Measurements from ENCODE around the gene MYO10.

The MYO10 gene

GRCh38 chr5:16965581-16965980, 29.5 kb upstream of the MYO10 start:
- DNase-seq (ENCODE audit: extremely low spot score) = no peak
- ChIA-PET CTCF (no interaction called here), POLR2A (no interaction called here)
- no peak for TF ChIP-seq FOXK2 (IDR thresholded peaks at IDR 0.05)
- TF ChIP-seq LEF1 (IDR thresholded peaks at IDR 0.05; ENCODE audit: borderline replicate concordance) = no peak
- no peak for TF ChIP-seq L3MBTL2 (conservative IDR thresholded peaks at IDR 0.05)
- TF ChIP-seq SP1 (IDR thresholded peaks at IDR 0.05) = no peak
- TF ChIP-seq ELF4 (IDR thresholded peaks at IDR 0.05) = no peak
- TF ChIP-seq CTBP1 (IDR thresholded peaks at IDR 0.05; ENCODE audit: borderline replicate concordance) = no peak
- TF ChIP-seq NFRKB (IDR thresholded peaks at IDR 0.05) = no peak
- TF ChIP-seq SUZ12 (IDR thresholded peaks at IDR 0.05) = no peak
- TF ChIP-seq HDGF (IDR thresholded peaks at IDR 0.05; ENCODE audit: borderline replicate concordance) = no peak
- TF ChIP-seq ZNF384 (IDR thresholded peaks at IDR 0.05) = no peak
- TF ChIP-seq PKNOX1 (IDR thresholded peaks at IDR 0.05) = no peak
- TF ChIP-seq FOXM1 (IDR thresholded peaks at IDR 0.05; ENCODE audit: borderline replicate concordance) = no peak
- no peak for TF ChIP-seq TARDBP (IDR thresholded peaks at IDR 0.05)
- no peak for TF ChIP-seq ARNT (IDR thresholded peaks at IDR 0.05)
- TF ChIP-seq BHLHE40 (IDR thresholded peaks at IDR 0.05; ENCODE audit: borderline replicate concordance) = no peak

DNA sequence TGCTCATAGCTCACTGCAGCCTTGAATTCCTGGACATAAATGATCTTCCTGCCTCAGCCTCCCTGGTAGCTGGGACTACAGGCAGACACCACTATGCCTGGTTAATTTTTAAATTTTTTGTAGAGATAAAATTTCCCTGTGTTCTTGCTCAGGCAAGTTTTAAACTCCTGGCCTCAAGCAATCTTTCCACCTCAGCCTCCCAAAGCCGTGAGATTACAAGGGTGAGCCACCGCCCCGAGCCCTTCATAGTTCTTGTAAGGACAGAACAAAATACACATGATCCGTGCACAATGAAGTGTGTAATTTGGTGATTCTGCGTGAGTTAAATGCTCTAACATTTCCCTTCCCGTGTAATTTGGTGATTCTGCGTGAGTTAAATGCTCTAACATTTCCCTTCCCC, 27.7 kb upstream of the MYO10 start:
- TF ChIP-seq SUZ12 (IDR thresholded peaks at IDR 0.05) (no peak), BHLHE40 (IDR thresholded peaks at IDR 0.05; ENCODE audit: borderline replicate concordance) (no peak), HDGF (IDR thresholded peaks at IDR 0.05; ENCODE audit: borderline replicate concordance) (no peak), ZNF384 (IDR thresholded peaks at IDR 0.05) (no peak), SP1 (IDR thresholded peaks at IDR 0.05) (no peak), TARDBP (IDR thresholded peaks at IDR 0.05) (no peak), PKNOX1 (IDR thresholded peaks at IDR 0.05) (no peak), NFRKB (IDR thresholded peaks at IDR 0.05) (no peak), L3MBTL2 (conservative IDR thresholded peaks at IDR 0.05) (no peak), FOXA1 (IDR thresholded peaks at IDR 0.05) (no peak), LEF1 (IDR thresholded peaks at IDR 0.05; ENCODE audit: borderline replicate concordance) (no peak), FOXM1 (IDR thresholded peaks at IDR 0.05; ENCODE audit: borderline replicate concordance) (no peak)
- ChIA-PET CTCF (interaction anchor here (1.1 kb wide), 1 partner anchor 30 kb away, joined by 3 read pairs; no protein-coding TSS in a partner anchor), POLR2A (no interaction called here)
- DNase-seq (ENCODE audit: extremely low spot score) = no peak

DNA sequence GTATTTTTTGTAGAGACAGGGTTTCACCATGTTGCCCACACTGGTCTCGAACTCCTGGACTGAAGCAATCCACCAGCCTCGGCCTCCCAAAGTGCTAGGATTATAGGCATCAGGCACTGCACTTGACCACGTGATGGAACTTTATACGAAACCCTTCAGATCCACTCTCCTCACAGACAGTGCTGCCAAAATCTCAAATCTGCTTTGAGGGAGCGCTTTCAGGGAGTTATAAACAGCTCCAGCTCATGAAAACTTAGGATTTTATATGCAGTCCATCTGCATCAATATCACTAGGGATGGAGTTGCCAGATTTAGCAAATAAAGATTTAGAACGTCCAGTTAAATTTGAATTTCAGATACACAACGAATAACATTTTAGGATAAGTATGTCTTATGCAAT, 25.0 kb upstream of the MYO10 start:
- TF ChIP-seq NFRKB (IDR thresholded peaks at IDR 0.05) = no peak
- ChIA-PET POLR2A (no interaction called here), CTCF (no interaction called here)
- no peak for DNase-seq (ENCODE audit: extremely low spot score)

- POLR2A ChIA-PET = no interaction called here
- no peak for DNase-seq (ENCODE audit: extremely low spot score)
- CTCF ChIA-PET = interaction anchor here (0.6 kb wide), 1 partner anchor 15 kb away, joined by 3 read pairs; no protein-coding TSS in a partner anchor
These were observed 21.5 kb upstream of the MYO10 start for GRCh38 chr5:16957304-16958196.

GRCh38 chr5:16953729-16954128, 17.6 kb upstream of the MYO10 start:
- no peak for DNase-seq (ENCODE audit: extremely low spot score)
- POLR2A ChIA-PET = no interaction called here
- CTCF ChIA-PET = interaction anchor here (0.6 kb wide), 1 partner anchor 89 kb away, joined by 5 read pairs; no protein-coding TSS in a partner anchor
- TF ChIP-seq ELF4 (IDR thresholded peaks at IDR 0.05) (no peak), LEF1 (IDR thresholded peaks at IDR 0.05; ENCODE audit: borderline replicate concordance) (no peak), BHLHE40 (IDR thresholded peaks at IDR 0.05; ENCODE audit: borderline replicate concordance) (no peak), ZNF384 (IDR thresholded peaks at IDR 0.05) (no peak)

More at GRCh38 chr5:16957304-16958196, 21.5 kb upstream of the MYO10 start:
- no peak for TF ChIP-seq BHLHE40 (IDR thresholded peaks at IDR 0.05; ENCODE audit: borderline replicate concordance)
- TF ChIP-seq PKNOX1 (IDR thresholded peaks at IDR 0.05) = no peak
- no peak for TF ChIP-seq SP1 (IDR thresholded peaks at IDR 0.05)
- no peak for TF ChIP-seq NFRKB (IDR thresholded peaks at IDR 0.05)
- no peak for TF ChIP-seq HDGF (IDR thresholded peaks at IDR 0.05; ENCODE audit: borderline replicate concordance)
- no peak for TF ChIP-seq ARNT (IDR thresholded peaks at IDR 0.05)
- no peak for TF ChIP-seq FOXK2 (IDR thresholded peaks at IDR 0.05)
- no peak for TF ChIP-seq FOXM1 (IDR thresholded peaks at IDR 0.05; ENCODE audit: borderline replicate concordance)
- TF ChIP-seq TARDBP (IDR thresholded peaks at IDR 0.05) = no peak
- TF ChIP-seq CTBP1 (IDR thresholded peaks at IDR 0.05; ENCODE audit: borderline replicate concordance) = no peak
- TF ChIP-seq L3MBTL2 (conservative IDR thresholded peaks at IDR 0.05) = no peak
- no peak for TF ChIP-seq ZNF384 (IDR thresholded peaks at IDR 0.05)
- TF ChIP-seq SUZ12 (IDR thresholded peaks at IDR 0.05) = no peak
- TF ChIP-seq LEF1 (IDR thresholded peaks at IDR 0.05; ENCODE audit: borderline replicate concordance) = no peak
- TF ChIP-seq FOXA1 (IDR thresholded peaks at IDR 0.05) = no peak
- no peak for TF ChIP-seq ELF4 (IDR thresholded peaks at IDR 0.05)

- ChIA-PET POLR2A (no interaction called here), CTCF (no interaction called here)
- no peak for DNase-seq (ENCODE audit: extremely low spot score)
- TF ChIP-seq PKNOX1 (IDR thresholded peaks at IDR 0.05) (no peak), ARNT (IDR thresholded peaks at IDR 0.05) (no peak), SUZ12 (IDR thresholded peaks at IDR 0.05) (no peak), TARDBP (IDR thresholded peaks at IDR 0.05) (no peak), FOXM1 (IDR thresholded peaks at IDR 0.05; ENCODE audit: borderline replicate concordance) (no peak), FOXA1 (IDR thresholded peaks at IDR 0.05) (no peak), NFRKB (IDR thresholded peaks at IDR 0.05) (no peak), L3MBTL2 (conservative IDR thresholded peaks at IDR 0.05) (no peak), ZNF384 (IDR thresholded peaks at IDR 0.05) (no peak), SP1 (IDR thresholded peaks at IDR 0.05) (no peak)
These were observed 17.0 kb upstream of the MYO10 start for GRCh38 chr5:16952968-16953671.
